Esophagus muscularis mucosa (tissue), 4 donors: ENCODE data around the gene TMEM87B. TPM values are rescaled to one million over a fixed set of nuclear protein-coding genes. Genes with fewer than 3 reads are reported as not detected.
A peak's percentile ranks its signal among the peaks of the same experiment; 100 is the strongest.
"Not testable (repeated sequence)": the region's sequence is repeated elsewhere in the genome, so short reads cannot be mapped to it uniquely, and the experiment has no call there.

ENCODE experiments used
- DNase-seq: peaks from one replicate; pipeline ENCODE4 v3.0.0-alpha.2; 2017; ENCODE audit errors: extremely low spot score
- H3K27ac ChIP-seq, 4 donors: fragments of 200-600 bp; sonication (generic); replicated peaks in 1 of 4; 1 replicate in 3 of 4; 2 replicates in 1 of 4; pipeline ENCODE4 v1.5.1; 2016 to 2019; ENCODE audit warnings: mild to moderate bottlenecking in 1 of 4
- H3K27me3 ChIP-seq, 4 donors: fragments of 200-600 bp; sonication (generic); one replicate each; pipeline versions ENCODE4 v1.5.1 to v1.6.0; 2016 to 2019
- H3K36me3 ChIP-seq, 4 donors: fragments of 200-600 bp; sonication (generic); one replicate each; pipeline ENCODE4 v1.5.1; 2016 to 2019
- H3K4me1 ChIP-seq, 4 donors: fragments of 200-600 bp; sonication (generic); one replicate each; pipeline ENCODE4 v1.5.1; 2016 to 2019
- H3K4me3 ChIP-seq, 4 donors: fragments of 200-600 bp; sonication (generic); 1 replicate in 2 of 4; 2 replicates in 2 of 4; pipeline ENCODE4 v1.5.1; 2016 to 2019; ENCODE audit warnings: mild to moderate bottlenecking in 4 of 4, moderate library complexity in 1 of 4
- H3K9me3 ChIP-seq, 4 donors: fragments of 200-600 bp; sonication (generic); 1 replicate in 3 of 4; 2 replicates in 1 of 4; pipeline ENCODE4 v1.5.1; 2016 to 2019
- EP300 ChIP-seq: sonication (generic); formaldehyde crosslinking; IDR thresholded peaks from one replicate; pipeline ENCODE4 v1.6.1; 2017; ENCODE audit warnings: antibody characterized with exemption
- POLR2A ChIP-seq: fragments of 450-650 bp; IDR thresholded peaks from one replicate; pipeline ENCODE4 v1.6.1; 2017; ENCODE audit warnings: antibody characterized with exemption, moderate library complexity, mild to moderate bottlenecking, low read depth
- POLR2AphosphoS5 ChIP-seq, 2 donors: sonication (generic); formaldehyde crosslinking; IDR thresholded peaks; one replicate each; pipeline ENCODE4 v1.6.1; 2017; ENCODE audit warnings: antibody characterized with exemption in 2 of 2
- WGBS: methylation state at CpG from one replicate; pipeline ENCODE4 v1.1.5; 2018; 5-methylcytosine and 5-hydroxymethylcytosine counted together
- intact Hi-C: fragments of 100-400 bp; cut with DNase I; formaldehyde crosslinking; loops from one replicate; pipeline ENCODE4 v1.15.1; 2023
- total RNA-seq, 4 donors: library from RNA; depleted of rRNA; stranded (reverse); fragments of >200 nt; gene quantifications; one replicate each; pipeline versions ENCODE4 v1.1.0 to v1.2.1, GENCODE V29; 2016
- TF ChIP-seq, protein P1 (sequence below), 3 experiments: fragments of 200-600 bp in 2 of 3; fragments of 450-650 bp in 1 of 3; sonication (generic) in 2 of 3; IDR thresholded peaks; one replicate each; pipeline ENCODE4 v1.5.1; 2017 to 2019; ENCODE audit warnings: antibody characterized with exemption in 3 of 3, mild to moderate bottlenecking in 2 of 3, moderate library complexity in 1 of 3

TMEM87B gene
- total RNA-seq, 4 donors from 2014 or later = 13.7 to 21.8 (median 14.9) TPM

DNA sequence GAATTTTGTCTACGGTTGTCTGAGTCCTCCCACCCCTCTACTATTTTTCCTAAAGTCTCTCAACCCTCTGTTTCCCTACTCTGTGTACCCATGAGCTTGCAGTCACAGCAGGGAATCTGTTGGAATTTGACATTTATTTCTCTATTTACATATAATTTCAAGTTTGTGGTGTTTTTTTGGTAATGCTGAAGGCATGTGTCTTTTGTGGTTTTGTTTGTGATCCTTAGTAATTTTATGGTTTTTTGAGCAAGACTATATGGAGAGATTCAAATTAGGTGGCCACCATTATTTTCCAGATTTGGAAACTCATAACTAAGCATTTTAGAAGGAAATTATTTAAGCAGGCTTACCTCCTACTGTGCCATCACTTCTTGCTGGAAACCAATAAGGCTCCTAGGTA is 55.9 kb downstream of the TMEM87B start:
- no peak overlapping the region for H3K27ac ChIP-seq
- TF ChIP-seq, protein P1, sequence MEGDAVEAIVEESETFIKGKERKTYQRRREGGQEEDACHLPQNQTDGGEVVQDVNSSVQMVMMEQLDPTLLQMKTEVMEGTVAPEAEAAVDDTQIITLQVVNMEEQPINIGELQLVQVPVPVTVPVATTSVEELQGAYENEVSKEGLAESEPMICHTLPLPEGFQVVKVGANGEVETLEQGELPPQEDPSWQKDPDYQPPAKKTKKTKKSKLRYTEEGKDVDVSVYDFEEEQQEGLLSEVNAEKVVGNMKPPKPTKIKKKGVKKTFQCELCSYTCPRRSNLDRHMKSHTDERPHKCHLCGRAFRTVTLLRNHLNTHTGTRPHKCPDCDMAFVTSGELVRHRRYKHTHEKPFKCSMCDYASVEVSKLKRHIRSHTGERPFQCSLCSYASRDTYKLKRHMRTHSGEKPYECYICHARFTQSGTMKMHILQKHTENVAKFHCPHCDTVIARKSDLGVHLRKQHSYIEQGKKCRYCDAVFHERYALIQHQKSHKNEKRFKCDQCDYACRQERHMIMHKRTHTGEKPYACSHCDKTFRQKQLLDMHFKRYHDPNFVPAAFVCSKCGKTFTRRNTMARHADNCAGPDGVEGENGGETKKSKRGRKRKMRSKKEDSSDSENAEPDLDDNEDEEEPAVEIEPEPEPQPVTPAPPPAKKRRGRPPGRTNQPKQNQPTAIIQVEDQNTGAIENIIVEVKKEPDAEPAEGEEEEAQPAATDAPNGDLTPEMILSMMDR (IDR thresholded peaks at IDR 0.05) = no peak
- TF ChIP-seq POLR2A (no peak), EP300 (no peak), POLR2AphosphoS5 (IDR thresholded peaks at IDR 0.05) (no peak)
- peaks cover 0 to 17% (median 7%) of the 10 kb centered on the region in 4 donors for H3K9me3 ChIP-seq
- intact Hi-C loops = no loop called here
- WGBS = 86% methylated on average over 1 of the region's 1 CpG
- H3K36me3 ChIP-seq = peaks cover 22 to 70% (median 39%) of the 10 kb centered on the region in 4 donors
- no peak overlapping the region for H3K4me3 ChIP-seq
- no peak for DNase-seq
- no peaks in the 10 kb centered on the region for H3K27me3 ChIP-seq
- no peaks in the 10 kb centered on the region for H3K4me1 ChIP-seq

DNA sequence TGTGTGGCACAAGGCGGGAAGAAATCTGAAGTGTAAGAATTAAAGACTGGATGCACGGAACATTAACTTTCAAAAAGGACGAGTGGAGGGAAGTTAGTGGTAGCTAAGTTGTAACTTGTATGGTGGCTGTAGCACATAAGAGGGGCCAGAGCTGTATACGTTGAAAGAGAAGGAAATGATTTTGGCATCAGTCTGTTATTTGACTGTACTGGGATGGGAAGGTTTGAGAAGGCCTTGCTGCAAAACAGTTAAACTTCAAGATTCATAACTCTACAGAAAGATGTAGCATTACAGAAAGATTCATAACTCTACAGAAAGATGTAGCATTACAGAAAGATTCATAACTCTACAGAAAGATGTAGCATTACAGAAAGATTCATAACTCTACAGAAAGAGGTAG is 58.3 kb downstream of the TMEM87B start:
- Histone ChIP-seq H3K9me3 (peaks cover 0 to 13% (median 7%) of the 10 kb centered on the region in 4 donors), H3K36me3 (peaks cover 26 to 63% (median 46%) of the 10 kb centered on the region in 4 donors)
- DNase-seq, H3K27ac ChIP-seq, H3K27me3 ChIP-seq, intact Hi-C loops, H3K4me1 ChIP-seq, H3K4me3 ChIP-seq: not testable (repeated sequence)
- WGBS = 90% methylated on average over 4 of the region's 4 CpGs

DNA sequence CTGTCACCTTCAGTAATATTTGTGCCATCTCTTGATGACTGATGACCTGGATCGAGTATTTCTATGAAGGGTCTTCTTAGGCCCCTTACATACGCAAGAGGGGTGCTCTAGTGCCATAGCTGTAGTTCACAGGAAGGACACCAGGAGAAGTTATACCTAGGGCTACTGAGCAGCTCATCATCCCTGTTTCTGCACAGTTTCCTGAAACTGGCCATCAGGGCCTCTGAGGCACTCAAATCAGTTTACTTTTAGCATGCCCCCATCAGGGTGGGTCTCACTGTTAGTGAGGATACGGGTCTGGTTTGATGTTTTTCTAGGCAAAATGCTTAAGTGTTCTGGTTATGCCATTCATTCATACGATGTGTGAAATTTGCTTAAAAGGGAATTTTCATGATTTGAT is 63.1 kb downstream of the TMEM87B start:
- no peaks in the 10 kb centered on the region for H3K9me3 ChIP-seq
- H3K4me3 ChIP-seq = no peak overlapping the region
- TF ChIP-seq EP300 = no peak
- TF ChIP-seq POLR2A = no peak
- peaks cover 11 to 28% (median 24%) of the 10 kb centered on the region in 4 donors for H3K36me3 ChIP-seq
- intact Hi-C loops = no loop called here
- no peaks in the 10 kb centered on the region for H3K4me1 ChIP-seq
- H3K27ac ChIP-seq = no peak overlapping the region
- H3K27me3 ChIP-seq = no peaks in the 10 kb centered on the region
- no peak for DNase-seq
- 82% methylated on average over 4 of the region's 4 CpGs for WGBS

DNA sequence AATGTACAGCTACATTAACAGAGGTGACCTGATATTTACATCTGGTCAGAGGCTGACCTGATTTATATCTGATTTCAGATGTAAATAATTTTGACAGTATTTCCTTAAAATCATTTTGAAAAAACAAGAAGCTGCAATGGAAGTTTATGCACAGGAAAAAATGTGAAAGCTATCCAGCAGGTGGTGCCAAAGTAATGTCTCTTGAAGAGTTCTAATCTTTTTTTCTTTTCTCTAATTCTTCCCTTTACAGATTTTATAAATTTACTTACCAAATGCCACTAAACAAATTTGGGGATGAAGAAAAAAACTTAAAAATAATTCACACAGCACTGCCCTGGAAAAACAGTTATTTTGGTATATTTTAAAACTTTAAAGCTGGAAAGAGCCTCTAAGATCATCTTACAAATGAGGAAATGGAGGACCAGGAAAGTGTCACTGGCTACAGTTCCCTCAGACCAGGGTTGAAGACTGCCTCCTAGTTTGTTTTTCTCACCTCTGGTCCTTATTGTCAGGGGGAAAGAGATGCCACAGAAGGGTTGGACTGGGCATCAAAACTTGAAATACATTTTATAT is 66.7 kb downstream of the TMEM87B start:
- H3K27me3 ChIP-seq = no peaks in the 10 kb centered on the region
- H3K4me3 ChIP-seq = no peak overlapping the region
- H3K27ac ChIP-seq = no peak overlapping the region
- TF ChIP-seq POLR2A = no peak
- TF ChIP-seq POLR2AphosphoS5 (IDR thresholded peaks at IDR 0.05) = no peak
- no peak for TF ChIP-seq EP300
- TF ChIP-seq, protein P1 (IDR thresholded peaks at IDR 0.05) = peak; percentile 34 to 57 (median 38)
- H3K4me1 ChIP-seq = no peaks in the 10 kb centered on the region
- H3K9me3 ChIP-seq = no peaks in the 10 kb centered on the region
- no peak for DNase-seq
- peaks cover 6 to 16% (median 15%) of the 10 kb centered on the region in 4 donors for H3K36me3 ChIP-seq
- intact Hi-C loops = no loop called here

DNA sequence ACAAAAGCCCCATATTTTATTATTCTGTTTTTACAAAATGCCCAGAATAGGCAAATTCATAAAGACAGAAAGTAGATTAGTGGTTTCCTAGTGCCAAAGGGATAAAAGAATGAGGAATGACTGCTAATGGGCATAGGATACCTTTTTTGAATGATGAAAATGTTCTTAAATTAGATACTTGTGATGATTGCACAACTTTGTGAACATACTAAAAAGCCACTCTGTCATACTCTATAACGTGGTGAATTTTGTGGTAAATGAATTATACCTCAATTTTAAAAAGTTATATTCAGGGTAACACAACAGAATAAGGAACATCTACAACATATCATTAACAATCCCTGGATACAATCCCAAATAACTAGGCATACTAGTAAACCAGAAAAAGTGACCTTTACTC is 74.0 kb downstream of the TMEM87B start:
- no peak overlapping the region for H3K4me3 ChIP-seq
- intact Hi-C loops = no loop called here
- no peaks in the 10 kb centered on the region for H3K27me3 ChIP-seq
- 88% methylated on average over 1 of the region's 1 CpG for WGBS
- no peak overlapping the region for H3K27ac ChIP-seq
- H3K4me1 ChIP-seq = no peaks in the 10 kb centered on the region
- no peak for DNase-seq
- H3K36me3 ChIP-seq = no peaks in the 10 kb centered on the region
- peaks cover 0 to 11% (median 7%) of the 10 kb centered on the region in 4 donors for H3K9me3 ChIP-seq
- TF ChIP-seq POLR2AphosphoS5 (IDR thresholded peaks at IDR 0.05) (no peak), EP300 (no peak), POLR2A (no peak)
- TF ChIP-seq, protein P1 (IDR thresholded peaks at IDR 0.05) = no peak

DNA sequence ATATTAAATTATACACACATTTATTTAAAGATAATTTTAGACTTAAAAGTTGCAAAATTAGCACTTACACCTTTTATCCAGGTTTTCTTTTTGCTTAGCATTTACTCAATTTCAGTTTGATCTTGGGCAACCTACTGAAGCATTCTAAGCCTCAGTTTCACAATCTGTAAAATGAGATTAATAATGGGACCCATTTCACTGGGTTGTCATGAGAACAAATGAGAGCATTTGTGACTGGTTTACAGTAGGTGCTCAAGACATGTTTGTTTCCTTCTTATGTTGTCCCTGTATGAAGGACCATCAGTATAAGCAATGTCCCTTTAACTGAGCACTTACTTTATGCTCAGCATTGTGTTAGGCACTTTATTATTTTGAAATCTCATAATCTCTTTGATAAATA is 78.3 kb downstream of the TMEM87B start:
- no peak for DNase-seq
- H3K9me3 ChIP-seq = peaks cover 0 to 11% (median 7%) of the 10 kb centered on the region in 4 donors
- H3K27ac ChIP-seq = no peak overlapping the region
- H3K36me3 ChIP-seq = no peaks in the 10 kb centered on the region
- H3K4me1 ChIP-seq = peaks cover 2 to 11% (median 11%) of the 10 kb centered on the region in 4 donors
- intact Hi-C loops = no loop called here
- no peak overlapping the region for H3K4me3 ChIP-seq
- H3K27me3 ChIP-seq = peaks cover 0 to 6% (median 0%) of the 10 kb centered on the region in 4 donors
- TF ChIP-seq EP300 (no peak), POLR2AphosphoS5 (IDR thresholded peaks at IDR 0.05) (no peak), POLR2A (no peak)
- TF ChIP-seq, protein P1 (IDR thresholded peaks at IDR 0.05) = no peak
